Measurements from ENCODE around the gene CD38.

The CD38 gene

GRCh38 chr4:15873117-15873516 is 95.0 kb downstream of the CD38 start:
- H3K27me3 ChIP-seq (ENCODE audit: control insufficient read depth in 1 of 2, insufficient read depth in 2 of 2, low read length in 2 of 2) = no peaks in the 10 kb centered on the region
- H3K36me3 ChIP-seq (ENCODE audit: insufficient read depth, low read length) = no peaks in the 10 kb centered on the region
- no peaks in the 10 kb centered on the region for H3K9me3 ChIP-seq (ENCODE audit: low read length)
- H3K4me1 ChIP-seq (ENCODE audit: insufficient read depth, low read length) = no peaks in the 10 kb centered on the region
- no peak overlapping the region for H3K9ac ChIP-seq (ENCODE audit: low read length)
- no peak overlapping the region for H3K27ac ChIP-seq (ENCODE audit: low read depth, low read length)
- H3K4me3 ChIP-seq (ENCODE audit: low read depth in 1 of 2, low read length in 2 of 2) = no peak overlapping the region

- H3K9ac ChIP-seq (ENCODE audit: low read length) = no peak overlapping the region
These were observed 96.5 kb downstream of the CD38 start for GRCh38 chr4:15874671-15875070.

DNA sequence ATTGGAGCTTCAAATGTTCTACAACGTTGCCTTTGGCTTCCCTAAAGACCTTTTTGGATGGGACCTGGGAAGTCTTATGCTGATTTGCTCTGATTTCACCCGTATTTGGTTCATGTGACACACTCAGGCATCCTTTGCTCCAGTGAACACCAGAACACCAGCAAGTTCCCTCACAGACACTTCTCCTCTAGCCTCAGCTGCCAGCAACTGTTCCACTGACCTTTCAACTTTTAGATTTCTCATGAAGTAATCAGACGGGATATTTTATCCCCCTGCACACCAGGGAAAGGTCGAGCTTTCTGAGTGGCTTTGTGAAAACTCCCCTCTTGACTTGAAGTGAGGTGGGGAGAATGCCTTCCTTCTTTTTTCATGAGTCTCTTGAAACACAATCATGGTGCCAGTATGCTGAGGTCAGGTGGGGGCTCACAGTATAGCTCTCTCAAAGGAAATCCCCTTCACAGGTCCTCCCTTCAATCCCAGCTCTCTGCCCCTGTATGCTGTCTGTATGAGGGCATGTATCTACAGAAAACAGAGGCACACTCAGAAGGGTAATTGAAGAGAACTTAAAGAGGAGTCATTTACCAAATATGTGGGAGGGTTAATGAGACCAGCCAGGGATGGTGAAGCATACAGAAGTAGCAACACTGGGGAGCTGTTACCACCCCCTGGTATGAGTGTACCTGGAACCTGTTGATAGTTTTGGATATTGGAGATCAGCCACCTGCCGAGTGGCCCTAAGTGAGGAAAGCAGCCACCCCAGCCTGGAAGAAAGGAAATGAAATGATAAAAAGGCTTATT is 97.7 kb downstream of the CD38 start:
- H3K9ac ChIP-seq (ENCODE audit: low read length) = no peak overlapping the region
- no peaks in the 10 kb centered on the region for H3K9me3 ChIP-seq (ENCODE audit: low read length)
- no peaks in the 10 kb centered on the region for H3K36me3 ChIP-seq (ENCODE audit: insufficient read depth, low read length)
- no peak overlapping the region for H3K27ac ChIP-seq (ENCODE audit: low read depth, low read length)
- H3K4me3 ChIP-seq (ENCODE audit: low read depth in 1 of 2, low read length in 2 of 2) = no peak overlapping the region
- no peaks in the 10 kb centered on the region for H3K27me3 ChIP-seq (ENCODE audit: control insufficient read depth in 1 of 2, insufficient read depth in 2 of 2, low read length in 2 of 2)
- no peaks in the 10 kb centered on the region for H3K4me1 ChIP-seq (ENCODE audit: insufficient read depth, low read length)

More at GRCh38 chr4:15874671-15875070, 96.5 kb downstream of the CD38 start:
- Histone ChIP-seq H3K27me3 (ENCODE audit: control insufficient read depth in 1 of 2, insufficient read depth in 2 of 2, low read length in 2 of 2) (no peaks in the 10 kb centered on the region), H3K9me3 (ENCODE audit: low read length) (no peaks in the 10 kb centered on the region), H3K36me3 (ENCODE audit: insufficient read depth, low read length) (no peaks in the 10 kb centered on the region), H3K4me3 (ENCODE audit: low read depth in 1 of 2, low read length in 2 of 2) (no peak overlapping the region), H3K4me1 (ENCODE audit: insufficient read depth, low read length) (no peaks in the 10 kb centered on the region), H3K27ac (ENCODE audit: low read depth, low read length) (no peak overlapping the region)

DNA sequence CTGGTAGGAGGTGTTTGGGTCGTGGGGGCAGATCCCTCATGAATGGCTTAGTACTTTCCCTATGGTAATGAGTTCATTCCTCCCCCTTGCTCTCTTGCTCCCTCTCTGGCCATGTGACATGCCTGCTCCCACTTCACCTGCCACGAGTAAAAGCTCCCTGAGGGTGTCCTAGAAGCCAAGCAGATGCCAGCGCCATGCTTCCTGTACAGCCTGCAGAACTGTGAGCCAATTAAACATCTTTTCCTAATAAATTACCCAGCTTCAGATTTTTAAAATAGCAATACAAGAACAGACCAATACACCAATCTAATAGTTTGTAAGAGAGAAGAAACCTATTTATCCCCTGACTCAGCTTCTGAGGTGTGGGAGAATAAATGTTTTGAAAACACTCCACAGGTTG is 99.9 kb downstream of the CD38 start:
- no peaks in the 10 kb centered on the region for H3K36me3 ChIP-seq (ENCODE audit: insufficient read depth, low read length)
- no peaks in the 10 kb centered on the region for H3K9me3 ChIP-seq (ENCODE audit: low read length)
- no peak overlapping the region for H3K27ac ChIP-seq (ENCODE audit: low read depth, low read length)
- peaks cover 5% of the 10 kb centered on the region for H3K4me1 ChIP-seq (ENCODE audit: insufficient read depth, low read length)
- no peaks in the 10 kb centered on the region for H3K27me3 ChIP-seq (ENCODE audit: control insufficient read depth in 1 of 2, insufficient read depth in 2 of 2, low read length in 2 of 2)
- no peak overlapping the region for H3K9ac ChIP-seq (ENCODE audit: low read length)
- no peak overlapping the region for H3K4me3 ChIP-seq (ENCODE audit: low read depth in 1 of 2, low read length in 2 of 2)

- Histone ChIP-seq H3K4me3 (ENCODE audit: low read depth in 1 of 2, low read length in 2 of 2) (no peak overlapping the region), H3K27ac (ENCODE audit: low read depth, low read length) (no peak overlapping the region)
These were observed 103.7 kb downstream of the CD38 start for GRCh38 chr4:15881820-15882219.

DNA sequence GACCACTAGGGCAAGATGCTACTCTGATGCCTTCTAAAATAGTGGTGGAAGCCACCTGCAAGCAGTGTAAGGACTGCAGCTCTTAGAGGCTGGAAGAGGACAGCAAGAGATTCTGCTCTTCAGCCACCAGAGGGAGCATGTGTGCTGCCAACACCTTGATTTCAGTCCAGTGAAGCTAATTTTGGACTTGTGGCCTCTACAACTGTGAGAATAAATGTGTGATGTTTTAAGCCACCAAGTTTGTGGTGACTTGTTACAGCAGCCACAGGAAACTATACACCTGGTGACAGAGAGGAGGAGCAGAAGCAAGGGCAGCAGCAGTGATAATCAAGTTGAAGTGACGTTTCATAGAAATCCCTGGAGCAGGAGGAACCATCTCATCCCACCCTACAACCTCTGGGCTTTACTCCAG is 104.6 kb downstream of the CD38 start:
- H3K9me3 ChIP-seq (ENCODE audit: low read length) = no peaks in the 10 kb centered on the region
- H3K9ac ChIP-seq (ENCODE audit: low read length) = no peak overlapping the region
- no peak overlapping the region for H3K4me3 ChIP-seq (ENCODE audit: low read depth in 1 of 2, low read length in 2 of 2)
- H3K27me3 ChIP-seq (ENCODE audit: control insufficient read depth in 1 of 2, insufficient read depth in 2 of 2, low read length in 2 of 2) = no peaks in the 10 kb centered on the region
- H3K27ac ChIP-seq (ENCODE audit: low read depth, low read length) = no peak overlapping the region
- no peaks in the 10 kb centered on the region for H3K36me3 ChIP-seq (ENCODE audit: insufficient read depth, low read length)
- H3K4me1 ChIP-seq (ENCODE audit: insufficient read depth, low read length) = peaks cover 5% of the 10 kb centered on the region

More at GRCh38 chr4:15881820-15882219, 103.7 kb downstream of the CD38 start:
- no peak overlapping the region for H3K9ac ChIP-seq (ENCODE audit: low read length)
- peaks cover 5% of the 10 kb centered on the region for H3K4me1 ChIP-seq (ENCODE audit: insufficient read depth, low read length)
- no peaks in the 10 kb centered on the region for H3K27me3 ChIP-seq (ENCODE audit: control insufficient read depth in 1 of 2, insufficient read depth in 2 of 2, low read length in 2 of 2)
- no peaks in the 10 kb centered on the region for H3K9me3 ChIP-seq (ENCODE audit: low read length)
- no peaks in the 10 kb centered on the region for H3K36me3 ChIP-seq (ENCODE audit: insufficient read depth, low read length)

- H3K27me3 ChIP-seq (ENCODE audit: control insufficient read depth in 1 of 2, insufficient read depth in 2 of 2, low read length in 2 of 2) = no peaks in the 10 kb centered on the region
- no peaks in the 10 kb centered on the region for H3K9me3 ChIP-seq (ENCODE audit: low read length)
- H3K4me3 ChIP-seq (ENCODE audit: low read depth in 1 of 2, low read length in 2 of 2) = no peak overlapping the region
- no peak overlapping the region for H3K9ac ChIP-seq (ENCODE audit: low read length)
- H3K27ac ChIP-seq (ENCODE audit: low read depth, low read length) = no peak overlapping the region
- no peaks in the 10 kb centered on the region for H3K36me3 ChIP-seq (ENCODE audit: insufficient read depth, low read length)
- H3K4me1 ChIP-seq (ENCODE audit: insufficient read depth, low read length) = peaks cover 5% of the 10 kb centered on the region
These were observed 105.6 kb downstream of the CD38 start for GRCh38 chr4:15883610-15884243.

GRCh38 chr4:15884666-15885065 is 106.5 kb downstream of the CD38 start:
- no peak overlapping the region for H3K9ac ChIP-seq (ENCODE audit: low read length)
- H3K27ac ChIP-seq (ENCODE audit: low read depth, low read length) = no peak overlapping the region
- no peaks in the 10 kb centered on the region for H3K9me3 ChIP-seq (ENCODE audit: low read length)
- peaks cover 5% of the 10 kb centered on the region for H3K4me1 ChIP-seq (ENCODE audit: insufficient read depth, low read length)
- H3K4me3 ChIP-seq (ENCODE audit: low read depth in 1 of 2, low read length in 2 of 2) = no peak overlapping the region
- no peaks in the 10 kb centered on the region for H3K36me3 ChIP-seq (ENCODE audit: insufficient read depth, low read length)
- no peaks in the 10 kb centered on the region for H3K27me3 ChIP-seq (ENCODE audit: control insufficient read depth in 1 of 2, insufficient read depth in 2 of 2, low read length in 2 of 2)

- Histone ChIP-seq H3K27me3 (ENCODE audit: control insufficient read depth in 1 of 2, insufficient read depth in 2 of 2, low read length in 2 of 2) (no peaks in the 10 kb centered on the region), H3K9me3 (ENCODE audit: low read length) (no peaks in the 10 kb centered on the region), H3K4me3 (ENCODE audit: low read depth in 1 of 2, low read length in 2 of 2) (no peak overlapping the region), H3K9ac (ENCODE audit: low read length) (no peak overlapping the region), H3K4me1 (ENCODE audit: insufficient read depth, low read length) (peaks cover 5% of the 10 kb centered on the region), H3K36me3 (ENCODE audit: insufficient read depth, low read length) (no peaks in the 10 kb centered on the region), H3K27ac (ENCODE audit: low read depth, low read length) (no peak overlapping the region)
These were observed 107.3 kb downstream of the CD38 start for GRCh38 chr4:15885422-15885821.

GRCh38 chr4:15888515-15888914 is 110.4 kb downstream of the CD38 start:
- peaks cover under 1% of the 10 kb centered on the region for H3K4me1 ChIP-seq (ENCODE audit: insufficient read depth, low read length)
- H3K9me3 ChIP-seq (ENCODE audit: low read length) = no peaks in the 10 kb centered on the region
- no peak overlapping the region for H3K27ac ChIP-seq (ENCODE audit: low read depth, low read length)
- no peaks in the 10 kb centered on the region for H3K27me3 ChIP-seq (ENCODE audit: control insufficient read depth in 1 of 2, insufficient read depth in 2 of 2, low read length in 2 of 2)
- H3K9ac ChIP-seq (ENCODE audit: low read length) = no peak overlapping the region
- no peaks in the 10 kb centered on the region for H3K36me3 ChIP-seq (ENCODE audit: insufficient read depth, low read length)
- no peak overlapping the region for H3K4me3 ChIP-seq (ENCODE audit: low read depth in 1 of 2, low read length in 2 of 2)

DNA sequence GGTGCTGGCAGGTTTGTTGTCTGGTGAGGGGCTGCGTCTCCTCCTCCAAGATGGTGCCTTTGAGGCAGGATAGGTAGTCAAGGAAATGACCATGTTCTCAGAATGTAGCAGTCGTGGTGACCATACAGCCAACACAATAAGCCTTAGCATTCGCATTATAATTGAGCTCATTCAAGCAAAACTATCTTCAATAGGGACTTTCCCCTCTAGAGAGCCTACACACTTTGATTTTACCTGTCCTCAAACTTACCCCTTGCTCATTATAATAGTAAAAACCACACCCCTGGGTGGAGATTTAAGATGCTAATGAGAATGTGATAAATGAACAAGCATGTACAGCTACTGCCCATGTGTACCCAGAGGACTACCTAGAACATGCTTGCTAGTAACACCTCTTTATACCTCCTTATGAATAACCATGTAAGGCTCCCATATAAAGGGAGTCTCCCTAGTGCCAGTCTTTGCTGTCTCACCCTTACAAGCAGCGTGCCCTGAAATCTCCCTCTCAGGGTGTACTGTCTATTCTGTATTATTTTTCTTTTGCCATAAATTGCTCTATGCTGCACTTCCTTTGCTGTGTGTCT is 112.2 kb downstream of the CD38 start:
- Histone ChIP-seq H3K36me3 (ENCODE audit: insufficient read depth, low read length) (no peaks in the 10 kb centered on the region), H3K9ac (ENCODE audit: low read length) (no peak overlapping the region), H3K9me3 (ENCODE audit: low read length) (no peaks in the 10 kb centered on the region), H3K27ac (ENCODE audit: low read depth, low read length) (no peak overlapping the region), H3K4me3 (ENCODE audit: low read depth in 1 of 2, low read length in 2 of 2) (no peak overlapping the region), H3K27me3 (ENCODE audit: control insufficient read depth in 1 of 2, insufficient read depth in 2 of 2, low read length in 2 of 2) (no peaks in the 10 kb centered on the region), H3K4me1 (ENCODE audit: insufficient read depth, low read length) (peaks cover 10% of the 10 kb centered on the region)

Measured in muscle layer of colon (tissue), 2 donors.